HL-60 (cell line): ENCODE results near the gene PTPRR.

Source experiments
- DNase-seq, 2 experiments: peaks; one replicate each; pipeline ENCODE4 v3.0.0-alpha.2; 2010 to 2020; ENCODE audit warnings: low read depth in 1 of 2, low spot score in 1 of 2
- H3K27ac ChIP-seq: fragments of 250-450 bp; sonication (Bioruptor Pico); replicated peaks from 2 replicates; pipeline ENCODE4 v1.5.1; 2020; ENCODE audit warnings: mild to moderate bottlenecking, moderate library complexity
- H3K27me3 ChIP-seq: fragments of 250-450 bp; sonication (Bioruptor Pico); 2 replicates; pipeline ENCODE4 v1.5.1; 2021; ENCODE audit warnings: mild to moderate bottlenecking, moderate library complexity; ENCODE audit not compliant: insufficient read depth, poor library complexity, severe bottlenecking
- H3K4me3 ChIP-seq: replicated peaks from 2 replicates; pipeline ENCODE4 v1.5.1; 2011; ENCODE audit warnings: mild to moderate bottlenecking, control low read depth, low read length; ENCODE audit not compliant: insufficient read depth
- CTCF ChIP-seq: IDR thresholded peaks from one replicate; pipeline ENCODE4 v1.5.1; 2011; ENCODE audit warnings: low read length, control low read depth, inconsistent platforms; ENCODE audit not compliant: insufficient read depth
- GABPA ChIP-seq: IDR thresholded peaks from 2 replicates; pipeline ENCODE4 v1.6.1; 2012; ENCODE audit warnings: low read depth
- POLR2AphosphoS5 ChIP-seq: IDR thresholded peaks from 2 replicates; pipeline ENCODE4 v1.6.1; 2012; ENCODE audit warnings: low read depth
- SPI1 ChIP-seq: IDR thresholded peaks from 2 replicates; pipeline ENCODE4 v1.6.1; 2012; ENCODE audit warnings: low read depth, mild to moderate bottlenecking, borderline replicate concordance
- TF ChIP-seq, protein P1 (sequence below): IDR thresholded peaks from 2 replicates; pipeline ENCODE4 v1.6.1; 2012; ENCODE audit warnings: low read depth; ENCODE audit not compliant: insufficient replicate concordance

The PTPRR gene

GRCh38 chr12:70648831-70649230 lies 271.7 kb downstream of the PTPRR start:
- TF ChIP-seq POLR2AphosphoS5 (no peak), SPI1 (no peak), GABPA (no peak), CTCF (no peak)
- TF ChIP-seq, protein P1, sequence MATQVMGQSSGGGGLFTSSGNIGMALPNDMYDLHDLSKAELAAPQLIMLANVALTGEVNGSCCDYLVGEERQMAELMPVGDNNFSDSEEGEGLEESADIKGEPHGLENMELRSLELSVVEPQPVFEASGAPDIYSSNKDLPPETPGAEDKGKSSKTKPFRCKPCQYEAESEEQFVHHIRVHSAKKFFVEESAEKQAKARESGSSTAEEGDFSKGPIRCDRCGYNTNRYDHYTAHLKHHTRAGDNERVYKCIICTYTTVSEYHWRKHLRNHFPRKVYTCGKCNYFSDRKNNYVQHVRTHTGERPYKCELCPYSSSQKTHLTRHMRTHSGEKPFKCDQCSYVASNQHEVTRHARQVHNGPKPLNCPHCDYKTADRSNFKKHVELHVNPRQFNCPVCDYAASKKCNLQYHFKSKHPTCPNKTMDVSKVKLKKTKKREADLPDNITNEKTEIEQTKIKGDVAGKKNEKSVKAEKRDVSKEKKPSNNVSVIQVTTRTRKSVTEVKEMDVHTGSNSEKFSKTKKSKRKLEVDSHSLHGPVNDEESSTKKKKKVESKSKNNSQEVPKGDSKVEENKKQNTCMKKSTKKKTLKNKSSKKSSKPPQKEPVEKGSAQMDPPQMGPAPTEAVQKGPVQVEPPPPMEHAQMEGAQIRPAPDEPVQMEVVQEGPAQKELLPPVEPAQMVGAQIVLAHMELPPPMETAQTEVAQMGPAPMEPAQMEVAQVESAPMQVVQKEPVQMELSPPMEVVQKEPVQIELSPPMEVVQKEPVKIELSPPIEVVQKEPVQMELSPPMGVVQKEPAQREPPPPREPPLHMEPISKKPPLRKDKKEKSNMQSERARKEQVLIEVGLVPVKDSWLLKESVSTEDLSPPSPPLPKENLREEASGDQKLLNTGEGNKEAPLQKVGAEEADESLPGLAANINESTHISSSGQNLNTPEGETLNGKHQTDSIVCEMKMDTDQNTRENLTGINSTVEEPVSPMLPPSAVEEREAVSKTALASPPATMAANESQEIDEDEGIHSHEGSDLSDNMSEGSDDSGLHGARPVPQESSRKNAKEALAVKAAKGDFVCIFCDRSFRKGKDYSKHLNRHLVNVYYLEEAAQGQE: no peak
- Histone ChIP-seq H3K4me3 (no peak overlapping the region), H3K27ac (no peak overlapping the region), H3K27me3 (peaks cover 8% of the 10 kb centered on the region)
- DNase-seq: no peak

DNA sequence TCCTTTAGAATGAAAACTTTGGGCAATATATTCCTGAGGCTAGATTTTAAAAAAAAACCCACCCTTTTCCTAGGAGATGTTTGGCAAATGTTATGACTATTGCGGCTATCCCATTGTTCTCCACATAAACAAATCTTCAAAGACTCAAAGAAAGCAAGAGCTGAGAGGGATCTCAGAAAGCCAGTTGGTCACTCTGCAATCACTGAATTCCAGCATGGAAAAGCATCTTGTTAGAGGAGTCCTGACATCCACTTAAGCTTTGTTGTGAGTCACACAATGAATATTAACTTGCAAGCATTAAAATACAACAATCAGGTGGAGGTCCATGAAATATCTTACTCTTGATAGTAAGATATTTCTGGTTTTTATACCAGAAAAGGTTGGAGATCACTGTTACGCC lies 272.3 kb downstream of the PTPRR start:
- TF ChIP-seq CTCF: no peak
- no peak for TF ChIP-seq POLR2AphosphoS5
- Histone ChIP-seq H3K4me3 (no peak overlapping the region), H3K27ac (no peak overlapping the region), H3K27me3 (peaks cover 8% of the 10 kb centered on the region)
- no peak for DNase-seq

DNA sequence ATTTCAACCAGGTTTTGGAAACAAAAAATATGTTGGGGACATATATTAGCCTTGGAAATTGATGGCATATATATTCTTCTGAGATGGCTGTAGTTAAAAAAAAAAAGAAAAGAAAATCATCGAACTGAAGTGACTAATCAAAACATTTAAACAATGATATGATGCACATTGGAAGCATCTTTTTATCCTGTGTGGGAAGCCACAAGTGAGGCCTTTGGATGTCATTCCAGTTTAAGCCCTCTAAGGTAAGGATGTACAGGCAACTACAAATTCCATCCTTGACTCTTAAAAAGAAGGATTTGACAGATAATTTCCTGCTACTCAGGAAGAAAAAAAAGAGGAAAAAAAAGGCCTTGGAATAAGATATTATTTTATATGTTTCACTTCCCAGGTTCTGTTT lies 273.7 kb downstream of the PTPRR start:
- H3K4me3 ChIP-seq: no peak overlapping the region
- no peak for DNase-seq

More for the DNA sequence above, 273.7 kb downstream of the PTPRR start:
- no peak for TF ChIP-seq POLR2AphosphoS5
- TF ChIP-seq, protein P1: no peak
- TF ChIP-seq SPI1: no peak
- no peak for TF ChIP-seq GABPA
- no peak for TF ChIP-seq CTCF
- no peak overlapping the region for H3K27ac ChIP-seq
- H3K27me3 ChIP-seq: peaks cover 8% of the 10 kb centered on the region
